ENCODE data around the gene UBE4B.

GRCh38 chr1:10027027-10027426 lies 5.7 kb upstream of the UBE4B start:
- TF ChIP-seq MLX (CRISPR knock-in tag; IDR thresholded peaks at IDR 0.05) (no peak), KAT2B (IDR thresholded peaks at IDR 0.05; ENCODE audit: borderline replicate concordance, low read depth, low read length) (no peak), EED (CRISPR knock-in tag; IDR thresholded peaks at IDR 0.05) (no peak), SP140L (CRISPR knock-in tag; IDR thresholded peaks at IDR 0.05; ENCODE audit: borderline replicate concordance) (no peak), SMC3 (IDR thresholded peaks at IDR 0.05; ENCODE audit: low read length) (no peak)

Data from HepG2 (cell line).